GM12878 (cell line): ENCODE data around the gene WSCD2.

ENCODE experiments used
- ATF3 ChIP-seq: IDR thresholded peaks from 2 replicates; pipeline ENCODE4 v1.6.1; 2011; ENCODE audit warnings: low read depth, mild to moderate bottlenecking, low read length, moderate library complexity, borderline replicate concordance; ENCODE audit errors: extremely low read depth
- CHD2 ChIP-seq: IDR thresholded peaks from 2 replicates; pipeline ENCODE4 v1.6.1; 2011; ENCODE audit warnings: low read depth, low read length, improper control_type of control experiment, borderline replicate concordance
- CTCF ChIP-seq, 3 experiments: IDR thresholded peaks in 2 of 3; conservative IDR thresholded peaks in 1 of 3; 2 replicates each; pipeline ENCODE4 v1.5.1; 2011; ENCODE audit warnings: low read depth in 3 of 3, low read length in 3 of 3, mild to moderate bottlenecking in 3 of 3, control low read depth in 2 of 3, moderate library complexity in 2 of 3, inconsistent platforms in 1 of 3, mixed read lengths in 1 of 3; ENCODE audit not compliant: control insufficient read depth in 2 of 3, insufficient read depth in 1 of 3; ENCODE audit errors: extremely low read depth in 1 of 3
- DPF2 ChIP-seq: fragments of 450-650 bp; IDR thresholded peaks from 2 replicates; pipeline ENCODE4 v1.6.1; 2017; ENCODE audit warnings: mild to moderate bottlenecking
- E2F4 ChIP-seq: IDR thresholded peaks from 2 replicates; pipeline ENCODE4 v1.6.1; 2012; ENCODE audit warnings: low read depth, low read length, improper control_type of control experiment
- GABPA ChIP-seq: IDR thresholded peaks from 2 replicates; pipeline ENCODE4 v1.6.1; 2014; ENCODE audit warnings: antibody characterized with exemption, low read depth, mild to moderate bottlenecking, inconsistent platforms
- HDGF ChIP-seq: fragments of 450-650 bp; IDR thresholded peaks from 2 replicates; pipeline ENCODE4 v1.6.1; 2016; ENCODE audit warnings: antibody characterized with exemption
- POLR2A ChIP-seq: IDR thresholded peaks from 2 replicates; pipeline ENCODE4 v1.6.1; 2011; ENCODE audit warnings: low read depth, mild to moderate bottlenecking, low read length
- RBBP5 ChIP-seq: fragments of 200-600 bp; sonication (generic); conservative IDR thresholded peaks from 2 replicates; pipeline ENCODE4 v1.6.1; 2016
- RCOR1 ChIP-seq: conservative IDR thresholded peaks from 2 replicates; pipeline ENCODE4 v1.6.1; 2012; ENCODE audit warnings: low read depth, low read length, improper control_type of control experiment
- RELA ChIP-seq: fragments of 450-650 bp; IDR thresholded peaks from 2 replicates; pipeline ENCODE4 v1.8.0; 2014; ENCODE audit warnings: borderline replicate concordance; ENCODE audit not compliant: partially characterized antibody

- TF ChIP-seq CTCF (IDR thresholded peaks at IDR 0.05 in 2 of 3, conservative IDR thresholded peaks at IDR 0.05 in 1 of 3; ENCODE audit: control insufficient read depth in 2 of 3, extremely low read depth in 1 of 3, insufficient read depth in 1 of 3, low read depth in 3 of 3, low read length in 3 of 3) = no peak
- no peak for TF ChIP-seq CHD2
- TF ChIP-seq RELA = no peak
- no peak for TF ChIP-seq RCOR1
- TF ChIP-seq ATF3 = no peak
- TF ChIP-seq E2F4 = no peak
- TF ChIP-seq RBBP5 = no peak
- no peak for TF ChIP-seq HDGF
- no peak for TF ChIP-seq POLR2A
- no peak for TF ChIP-seq DPF2
- no peak for TF ChIP-seq GABPA
These were observed 70.0 kb downstream of the WSCD2 start for GRCh38 chr12:108199106-108199505.
